GM19463 (cell line): ENCODE data around the gene PPP1R7.

Experiments
- ATAC-seq: cut with Tn5 transposase; IDR thresholded peaks from one replicate; pipeline ENCODE4 v1.9.1; 2021; ENCODE audit warnings: mild to moderate bottlenecking, moderate library complexity; ENCODE audit not compliant: unreplicated experiment

Gene PPP1R7

DNA sequence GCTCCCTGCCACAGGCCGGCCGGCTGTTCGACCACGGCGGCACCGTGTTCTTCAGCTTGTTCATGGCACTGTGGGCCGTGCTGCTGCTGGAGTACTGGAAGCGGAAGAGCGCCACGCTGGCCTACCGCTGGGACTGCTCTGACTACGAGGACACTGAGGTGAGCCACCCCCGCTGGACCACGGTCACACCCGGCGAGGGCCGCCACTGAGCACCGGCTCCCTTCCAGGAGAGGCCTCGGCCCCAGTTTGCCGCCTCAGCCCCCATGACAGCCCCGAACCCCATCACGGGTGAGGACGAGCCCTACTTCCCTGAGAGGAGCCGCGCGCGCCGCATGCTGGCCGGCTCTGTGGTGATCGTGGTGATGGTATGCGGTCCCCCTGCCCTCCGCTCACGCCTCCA lies 59.0 kb downstream of the PPP1R7 start:
- ATAC-seq, result no peak

DNA sequence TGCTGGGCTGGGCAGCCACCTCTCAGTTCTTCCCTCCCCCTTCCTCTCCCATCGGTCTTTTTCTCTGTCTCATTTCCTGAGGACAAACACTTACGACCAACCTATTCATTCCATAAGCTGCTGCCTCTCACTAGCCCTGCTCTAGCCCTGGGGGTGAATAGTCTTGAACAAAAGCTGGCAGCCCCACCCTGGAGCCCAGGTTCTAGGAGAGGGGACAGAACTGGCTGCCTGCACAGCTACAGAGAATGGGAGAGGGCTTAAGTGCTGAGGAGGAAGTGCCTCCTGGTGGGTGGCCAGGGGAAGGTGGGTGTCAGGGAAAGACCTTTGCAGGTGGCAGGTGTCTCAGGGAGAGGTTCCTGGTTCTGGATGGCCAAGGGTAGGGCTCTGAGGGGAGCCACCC lies 61.0 kb downstream of the PPP1R7 start:
- no peak for ATAC-seq

DNA sequence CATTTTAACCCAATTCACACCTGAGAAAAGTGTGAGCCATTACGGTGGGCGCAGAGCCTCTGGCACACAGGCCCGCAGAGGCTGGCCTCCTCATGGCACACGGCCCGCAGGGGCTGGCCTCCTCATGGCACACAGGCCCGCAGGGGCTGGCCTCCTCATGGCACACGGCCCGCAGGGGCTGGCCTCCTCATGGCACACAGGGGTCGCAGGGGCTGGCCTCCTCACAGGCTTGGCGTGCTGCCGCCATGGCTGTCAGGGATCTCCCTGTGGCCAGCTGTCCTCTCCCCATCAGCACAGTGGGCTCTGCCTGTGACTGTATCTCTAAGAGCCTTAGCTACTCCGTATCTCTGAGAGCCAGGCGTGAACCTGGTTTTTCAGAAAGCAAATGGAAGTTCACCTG lies 62.8 kb downstream of the PPP1R7 start:
- ATAC-seq, result no peak

DNA sequence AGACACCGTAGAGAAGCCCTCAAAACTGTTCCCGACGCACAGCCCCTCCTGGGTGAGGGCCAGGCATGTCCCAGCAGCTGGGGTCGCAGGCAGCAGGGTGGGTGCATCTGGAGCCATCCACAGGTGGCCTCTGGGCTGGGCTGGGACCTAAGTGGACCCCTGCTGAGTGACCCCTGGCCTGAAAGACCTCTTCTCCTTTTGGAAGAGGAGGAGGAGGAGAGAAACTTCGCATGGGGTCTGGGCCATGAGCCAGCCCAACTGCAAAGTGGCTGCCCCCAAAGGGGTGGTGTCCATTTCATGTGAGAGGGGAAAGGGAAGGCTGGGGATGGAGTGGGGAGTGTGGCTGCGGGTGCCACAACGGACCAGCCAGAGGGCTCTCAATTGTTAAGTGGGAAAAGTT lies 63.3 kb downstream of the PPP1R7 start:
- no peak for ATAC-seq

DNA sequence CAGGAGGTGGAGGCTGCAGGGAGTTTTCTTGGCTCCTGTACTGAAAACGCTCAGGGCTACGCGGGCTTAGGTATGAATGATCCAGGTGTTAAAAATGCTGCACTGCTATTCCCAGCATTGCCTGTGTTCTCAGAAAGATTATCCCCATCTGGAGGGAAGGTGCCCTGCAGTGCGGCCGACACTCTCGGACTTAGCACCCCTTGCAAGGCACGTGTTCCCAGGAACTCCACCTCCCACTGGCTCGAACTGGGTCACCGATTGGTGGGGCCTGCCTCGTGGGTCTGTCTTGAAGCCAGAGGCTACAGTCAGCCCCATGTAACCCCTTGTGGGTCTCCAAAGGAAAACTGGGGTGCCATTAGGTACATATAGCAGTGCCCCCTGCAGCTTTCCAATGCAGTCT lies 63.9 kb downstream of the PPP1R7 start:
- ATAC-seq, result no peak

DNA sequence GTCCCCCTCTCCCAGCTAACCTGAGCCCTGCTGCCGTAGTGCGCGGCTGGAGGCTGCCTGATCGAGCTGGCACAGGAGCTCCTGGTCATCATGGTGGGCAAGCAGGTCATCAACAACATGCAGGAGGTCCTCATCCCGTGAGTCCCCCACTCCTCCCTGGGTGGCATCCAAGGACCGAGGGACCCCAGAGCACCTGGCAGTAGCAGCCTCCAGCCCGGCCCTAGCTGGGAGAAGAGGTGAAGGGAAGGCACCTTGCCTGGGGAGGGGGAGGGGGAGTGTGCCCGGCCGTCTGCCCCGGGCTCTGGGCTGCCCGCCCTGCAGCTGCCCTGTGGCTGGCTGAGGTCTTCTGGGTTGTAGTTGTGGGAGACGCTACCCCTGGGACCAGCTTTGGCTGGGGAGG lies 64.5 kb downstream of the PPP1R7 start:
- no peak for ATAC-seq

DNA sequence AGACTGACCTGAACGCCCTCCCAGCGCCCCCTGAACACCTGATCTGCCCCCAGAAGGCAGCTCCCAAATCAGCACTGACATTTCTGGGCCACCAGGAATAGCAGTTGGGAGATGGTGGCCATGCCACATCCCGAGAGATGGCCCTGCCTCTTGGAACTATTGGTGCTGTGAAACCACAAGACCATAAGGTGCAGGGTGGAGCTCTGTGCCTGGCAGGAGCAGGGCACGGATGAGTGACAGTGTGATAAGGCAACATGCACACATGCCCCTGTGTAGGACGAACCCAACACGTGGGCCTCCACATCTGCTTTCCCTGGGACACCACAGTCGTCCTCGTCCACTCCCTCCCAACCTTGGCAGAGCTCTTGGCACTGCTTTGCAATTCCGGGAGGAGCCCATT lies 65.2 kb downstream of the PPP1R7 start:
- ATAC-seq, result no peak

DNA sequence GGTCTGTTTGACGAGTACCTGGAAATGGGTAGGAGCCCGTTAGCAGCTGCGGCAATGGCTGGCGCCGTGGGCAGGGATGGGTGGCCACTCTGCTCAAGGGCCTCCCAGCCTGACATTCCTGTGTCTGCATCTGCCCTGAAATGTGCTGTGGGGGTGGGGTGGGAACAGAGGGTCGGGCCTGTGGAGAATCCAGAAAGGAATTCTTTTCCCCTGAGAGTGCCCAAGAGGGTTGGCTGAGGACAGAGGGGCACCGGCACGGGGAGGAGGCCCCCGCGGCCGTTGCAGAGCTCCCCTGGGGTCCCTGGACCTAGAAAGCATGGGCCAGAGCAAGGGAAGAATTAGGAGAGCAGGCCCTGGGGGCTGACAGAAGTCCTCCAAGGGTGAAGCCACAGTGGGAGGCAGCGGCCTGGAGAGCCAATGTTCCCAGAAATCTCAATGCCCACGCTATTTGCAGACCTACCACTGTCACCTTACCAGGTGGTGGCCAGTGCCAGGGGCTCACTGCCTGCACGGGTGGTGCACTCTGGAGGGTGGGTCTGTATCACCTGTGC lies 66.0 kb downstream of the PPP1R7 start:
- ATAC-seq, result no peak

DNA sequence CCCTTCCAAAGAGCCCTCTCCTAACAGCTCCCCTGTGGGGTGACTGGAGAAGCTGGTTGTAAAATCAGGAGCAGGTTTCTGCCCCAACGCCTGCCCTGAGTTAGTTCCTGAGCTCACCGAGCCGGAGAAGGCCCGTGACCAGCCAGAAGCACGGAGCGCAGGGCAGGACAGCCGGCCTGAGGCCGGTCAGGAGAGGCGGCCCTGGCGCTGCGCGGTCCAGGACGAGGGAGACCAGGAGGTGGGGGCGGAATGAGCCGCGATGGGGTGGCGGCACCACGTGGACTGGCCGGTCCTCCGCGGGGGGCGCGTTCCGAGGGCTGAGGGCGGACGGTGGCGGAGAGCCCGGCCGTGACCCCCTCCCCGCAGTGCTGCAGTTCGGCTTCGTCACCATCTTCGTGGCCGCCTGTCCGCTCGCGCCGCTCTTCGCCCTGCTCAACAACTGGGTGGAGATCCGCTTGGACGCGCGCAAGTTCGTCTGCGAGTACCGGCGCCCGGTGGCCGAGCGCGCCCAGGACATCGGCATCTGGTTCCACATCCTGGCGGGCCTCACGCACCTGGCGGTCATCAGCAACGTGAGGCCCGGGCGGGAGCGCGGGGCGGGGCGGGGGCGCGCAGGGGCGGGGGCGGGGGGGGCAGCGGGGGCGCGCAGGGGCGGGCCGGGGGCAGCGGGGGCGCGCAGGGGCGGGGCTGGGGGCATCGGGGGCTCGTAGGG lies 67.2 kb downstream of the PPP1R7 start:
- no peak for ATAC-seq

DNA sequence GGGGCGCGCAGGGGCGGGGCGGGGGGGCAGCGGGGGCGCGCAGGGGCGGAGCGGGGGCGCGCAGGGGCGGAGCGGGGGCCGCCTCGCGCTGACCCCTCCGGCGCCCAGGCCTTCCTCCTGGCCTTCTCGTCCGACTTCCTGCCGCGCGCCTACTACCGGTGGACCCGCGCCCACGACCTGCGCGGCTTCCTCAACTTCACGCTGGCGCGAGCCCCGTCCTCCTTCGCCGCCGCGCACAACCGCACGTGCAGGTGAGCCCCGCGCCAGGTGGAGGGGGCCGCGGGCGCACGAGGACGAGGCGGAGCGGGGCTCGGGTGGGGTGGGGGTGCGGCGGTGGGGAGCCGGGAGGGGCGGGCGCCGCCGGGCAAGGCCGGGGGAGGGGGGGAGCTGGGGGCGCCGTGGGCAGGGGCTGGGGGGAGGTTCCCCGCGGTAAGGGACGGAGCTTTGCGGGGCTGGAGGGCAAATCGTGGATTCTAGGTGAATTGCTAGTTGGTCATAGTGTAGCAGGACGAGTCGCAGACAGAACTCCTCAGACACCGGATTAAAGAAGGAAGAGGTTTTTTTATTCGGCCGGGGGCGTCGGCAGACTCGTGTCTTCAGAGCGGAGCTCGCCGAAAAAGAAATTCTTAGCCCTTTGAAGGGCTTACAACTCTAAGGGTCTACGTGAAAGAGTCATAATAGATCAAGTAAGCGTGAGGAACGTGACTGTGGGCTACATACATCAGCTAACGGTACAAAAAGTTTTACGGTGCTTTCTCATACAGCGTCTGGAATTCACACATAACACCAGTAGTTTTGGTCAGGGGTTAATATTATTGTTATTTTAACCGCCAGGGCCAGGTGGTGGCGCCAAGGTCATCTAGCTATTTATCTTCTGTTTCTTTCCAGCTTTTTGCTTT lies 68.1 kb downstream of the PPP1R7 start:
- ATAC-seq, result no peak

DNA sequence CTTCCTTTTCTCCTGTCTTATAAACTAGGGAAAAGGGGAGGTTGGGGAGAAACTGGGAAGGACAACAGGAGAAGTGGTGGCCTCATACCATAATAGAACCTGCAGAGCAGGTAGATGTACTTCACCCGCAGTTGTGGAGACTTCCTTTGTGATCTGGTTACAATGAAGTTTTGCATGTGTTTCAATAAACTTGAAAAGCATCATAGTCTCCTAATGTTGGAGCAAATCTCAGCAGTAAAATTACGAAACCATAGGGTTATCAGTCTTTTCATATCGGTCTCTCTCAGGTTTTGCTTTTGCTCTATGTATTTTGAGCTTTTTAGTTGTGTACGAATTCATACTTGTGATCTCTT lies 68.7 kb downstream of the PPP1R7 start:
- ATAC-seq, result no peak

DNA sequence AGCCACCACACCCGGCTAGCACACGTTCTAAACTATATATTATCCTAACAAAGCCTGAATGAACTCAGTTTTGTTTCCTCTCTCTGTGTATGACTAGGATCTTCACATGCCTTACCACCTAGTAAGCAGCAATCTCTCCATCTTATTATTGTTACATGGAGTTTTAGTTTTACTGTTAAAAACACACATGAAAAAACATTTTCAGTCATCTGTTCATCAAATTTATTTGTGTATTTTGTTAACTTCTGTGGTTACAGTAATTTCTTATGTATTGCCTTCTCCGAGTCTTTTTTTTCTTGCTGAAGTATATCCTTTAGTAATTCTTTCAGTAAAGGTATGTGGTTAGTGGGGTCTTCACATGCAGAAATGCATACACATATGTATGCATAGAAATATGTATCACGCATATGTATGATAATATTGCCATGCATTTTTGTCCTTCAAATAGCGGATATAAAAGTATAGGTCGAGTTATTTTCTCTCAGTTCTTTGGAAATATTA lies 69.6 kb downstream of the PPP1R7 start:
- no peak for ATAC-seq

DNA sequence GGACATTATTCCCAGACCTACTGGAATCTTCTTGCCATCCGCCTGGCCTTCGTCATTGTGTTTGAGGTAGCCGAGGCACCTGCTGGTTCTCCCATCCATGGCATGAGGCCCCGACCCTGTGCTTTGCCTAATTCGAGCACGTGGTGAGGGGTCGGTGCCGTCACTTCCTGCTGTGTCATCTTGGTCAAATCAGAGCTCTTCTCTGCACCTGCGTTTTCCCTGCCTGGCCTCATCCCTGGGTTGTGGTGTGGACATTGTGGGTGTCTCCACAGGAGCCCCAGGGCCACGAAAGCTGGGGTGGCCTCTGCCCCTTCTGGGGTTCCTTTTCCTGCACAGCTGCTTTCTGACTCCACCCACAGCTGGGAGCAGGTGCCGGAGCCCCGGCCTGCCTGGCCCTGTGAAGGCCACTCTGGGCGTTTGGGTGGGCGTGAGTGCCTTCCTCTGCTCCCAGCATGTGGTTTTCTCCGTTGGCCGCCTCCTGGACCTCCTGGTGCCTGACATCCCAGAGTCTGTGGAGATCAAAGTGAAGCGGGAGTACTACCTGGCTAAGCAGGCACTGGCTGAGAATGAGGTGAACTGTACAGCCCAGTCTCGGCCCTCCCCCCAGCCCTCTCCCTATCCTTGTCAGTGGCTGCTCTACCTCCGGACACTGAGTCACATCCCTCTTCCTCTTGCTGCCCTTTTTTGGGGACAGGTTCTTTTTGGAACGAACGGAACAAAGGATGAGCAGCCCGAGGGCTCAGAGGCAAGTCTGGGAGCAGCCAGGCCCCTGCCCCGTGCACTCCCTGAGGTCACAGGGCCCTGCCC lies 73.1 kb downstream of the PPP1R7 start:
- ATAC-seq, result no peak

DNA sequence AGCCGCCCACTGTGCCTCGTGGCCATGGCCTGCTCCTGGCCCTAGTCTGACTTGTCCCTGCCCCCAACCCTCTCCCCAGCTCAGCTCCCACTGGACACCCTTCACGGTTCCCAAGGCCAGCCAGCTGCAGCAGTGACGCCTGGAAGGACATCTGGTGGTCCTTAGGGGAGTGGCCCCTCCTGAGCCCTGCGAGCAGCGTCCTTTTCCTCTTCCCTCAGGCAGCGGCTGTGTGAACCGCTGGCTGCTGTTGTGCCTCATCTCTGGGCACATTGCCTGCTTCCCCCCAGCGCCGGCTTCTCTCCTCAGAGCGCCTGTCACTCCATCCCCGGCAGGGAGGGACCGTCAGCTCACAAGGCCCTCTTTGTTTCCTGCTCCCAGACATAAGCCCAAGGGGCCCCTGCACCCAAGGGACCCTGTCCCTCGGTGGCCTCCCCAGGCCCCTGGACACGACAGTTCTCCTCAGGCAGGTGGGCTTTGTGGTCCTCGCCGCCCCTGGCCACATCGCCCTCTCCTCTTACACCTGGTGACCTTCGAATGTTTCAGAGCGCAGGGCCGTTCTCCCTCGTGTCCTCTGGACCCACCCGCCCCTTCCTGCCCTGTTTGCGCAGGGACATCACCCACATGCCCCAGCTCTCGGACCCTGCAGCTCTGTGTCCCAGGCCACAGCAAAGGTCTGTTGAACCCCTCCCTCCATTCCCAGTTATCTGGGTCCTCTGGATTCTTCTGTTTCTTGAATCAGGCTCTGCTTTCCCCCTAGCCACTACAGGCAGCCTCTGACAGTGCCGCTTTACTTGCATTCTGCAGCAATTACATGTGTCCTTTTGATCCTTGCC lies 74.0 kb downstream of the PPP1R7 start:
- no peak for ATAC-seq

DNA sequence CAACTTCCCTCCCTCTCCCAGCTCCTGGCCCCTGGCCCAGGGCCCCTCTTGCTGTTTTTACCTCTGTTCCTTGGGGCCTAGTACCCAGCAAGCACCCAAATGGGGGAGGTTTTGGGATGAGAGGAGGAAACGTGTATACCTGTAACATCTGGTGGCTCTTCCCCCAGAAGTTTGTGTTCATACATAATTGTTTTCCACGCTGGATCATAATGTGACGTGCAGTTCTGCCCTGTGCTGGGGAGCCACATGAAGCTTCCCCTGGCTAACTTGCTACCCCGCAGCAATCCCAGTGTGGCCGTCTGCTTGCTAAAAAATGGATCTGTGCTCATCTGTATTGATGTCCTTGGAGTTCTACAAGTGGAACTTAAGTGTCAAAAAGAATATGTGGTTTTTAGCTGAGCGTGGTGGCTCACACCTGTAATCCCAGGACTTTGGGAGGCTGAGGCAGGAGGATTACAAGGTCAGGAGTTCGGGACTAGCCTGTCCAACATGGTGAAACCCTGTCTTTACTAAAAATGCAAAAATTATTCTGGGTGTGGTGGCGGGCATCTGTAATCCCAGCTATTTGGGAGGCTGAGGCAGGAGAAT lies 74.7 kb downstream of the PPP1R7 start:
- ATAC-seq, result no peak

DNA sequence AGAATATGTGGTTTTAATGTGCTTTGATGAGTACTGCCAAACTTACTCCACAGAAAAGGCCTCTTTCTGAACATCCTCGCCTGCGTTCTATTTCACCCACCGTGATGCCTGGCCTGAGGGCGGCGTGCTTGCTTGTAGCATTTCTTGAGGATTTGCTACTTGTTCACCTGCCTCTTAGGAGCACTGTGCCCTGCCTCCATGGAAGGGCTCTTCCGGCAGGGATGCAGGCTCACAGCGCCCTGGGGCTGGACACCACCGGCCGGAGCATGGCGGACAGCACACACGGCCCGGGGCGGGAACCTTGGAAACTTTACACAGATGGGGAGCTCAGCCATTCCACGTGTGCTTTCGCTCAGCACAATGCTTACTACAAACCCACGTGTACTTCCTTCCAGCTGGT lies 75.3 kb downstream of the PPP1R7 start:
- no peak for ATAC-seq

DNA sequence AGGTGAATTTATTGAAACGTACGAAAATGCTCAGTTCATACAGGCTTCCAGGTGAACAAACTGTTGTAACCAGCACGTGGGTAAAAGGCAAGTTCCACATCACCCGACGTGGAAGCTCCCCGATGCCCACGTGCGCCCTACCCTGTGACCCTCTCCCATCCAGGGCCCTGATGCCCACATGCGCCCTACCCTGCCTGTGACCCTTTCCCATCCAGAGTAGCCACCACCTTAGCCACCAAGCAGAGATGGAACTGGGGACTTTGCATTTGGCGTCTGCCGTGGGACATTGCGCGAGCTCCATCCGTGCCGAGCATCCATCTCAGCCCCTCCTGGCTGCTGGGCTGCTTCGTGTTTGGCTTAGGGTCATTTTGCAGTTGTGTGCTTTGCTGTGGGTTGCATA lies 75.7 kb downstream of the PPP1R7 start:
- ATAC-seq, result no peak

DNA sequence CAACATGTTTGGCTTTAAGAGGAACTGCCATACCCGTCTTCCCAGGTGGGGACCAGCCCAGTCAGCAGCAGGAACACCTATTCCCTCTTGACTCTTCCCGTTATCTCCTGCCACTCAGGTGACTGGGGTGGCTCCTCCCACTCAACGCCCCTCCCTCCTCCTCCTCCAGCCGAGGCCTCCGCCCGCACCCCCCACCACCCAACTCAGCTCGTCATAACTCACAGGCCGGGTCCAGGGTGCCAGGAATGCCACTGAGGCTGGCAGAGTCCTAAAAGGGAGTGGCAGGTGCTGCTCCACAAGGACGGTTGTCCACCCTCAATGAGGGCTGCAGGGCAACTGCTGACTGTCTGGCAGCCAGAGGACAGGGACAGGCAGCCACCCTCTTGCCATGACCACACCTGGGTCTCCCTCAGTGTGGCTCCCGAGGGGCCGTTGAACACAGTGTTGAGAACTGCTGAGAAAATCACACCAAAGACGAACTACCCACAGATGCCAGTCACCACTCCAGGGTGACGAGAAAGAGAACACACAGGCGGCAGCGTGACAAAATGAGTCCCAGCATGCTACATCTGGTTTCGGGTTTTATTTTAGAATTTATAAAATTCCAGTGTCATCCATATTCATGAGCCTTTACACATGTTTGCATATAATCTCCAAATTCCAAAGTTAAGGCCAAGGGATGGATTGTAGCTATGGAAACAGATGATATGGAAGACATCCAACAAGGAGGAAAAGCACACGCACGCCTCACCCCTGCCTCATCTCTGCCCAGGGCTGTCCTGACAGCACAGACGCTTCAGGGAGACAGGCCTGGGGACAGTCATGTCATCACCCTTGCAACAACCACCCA lies 76.7 kb downstream of the PPP1R7 start:
- ATAC-seq, result no peak

DNA sequence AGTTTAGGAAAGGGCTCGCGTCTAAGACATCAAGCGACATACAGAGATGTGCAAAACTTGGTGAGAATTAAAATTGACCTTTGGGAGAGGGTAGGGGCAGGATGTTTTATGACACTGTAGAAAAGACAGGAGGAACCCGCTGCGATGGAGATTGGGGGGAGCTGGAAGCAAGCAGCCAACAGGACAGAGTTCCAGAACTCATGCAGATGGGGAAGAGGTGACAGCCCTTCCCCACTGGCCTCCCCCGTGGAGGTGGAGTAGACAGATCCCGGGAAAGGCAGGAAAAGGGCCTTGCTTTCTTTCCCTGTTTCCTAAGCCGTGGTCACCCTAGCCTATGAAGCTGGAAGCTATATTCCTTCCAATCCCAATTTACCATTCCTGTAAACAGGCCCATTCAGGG lies 77.3 kb downstream of the PPP1R7 start:
- ATAC-seq, result no peak
